ENCODE results near the gene VSIG10. TPM values are rescaled to one million over a fixed set of nuclear protein-coding genes. Genes with fewer than 3 reads are reported as not detected.

VSIG10 gene
- total and polyA plus RNA-seq, 2 of the 13 experiments (the other 11 are each of a cell fraction or from before 2014, with no cell fraction given), result 25.6 to 42.5 TPM

DNA sequence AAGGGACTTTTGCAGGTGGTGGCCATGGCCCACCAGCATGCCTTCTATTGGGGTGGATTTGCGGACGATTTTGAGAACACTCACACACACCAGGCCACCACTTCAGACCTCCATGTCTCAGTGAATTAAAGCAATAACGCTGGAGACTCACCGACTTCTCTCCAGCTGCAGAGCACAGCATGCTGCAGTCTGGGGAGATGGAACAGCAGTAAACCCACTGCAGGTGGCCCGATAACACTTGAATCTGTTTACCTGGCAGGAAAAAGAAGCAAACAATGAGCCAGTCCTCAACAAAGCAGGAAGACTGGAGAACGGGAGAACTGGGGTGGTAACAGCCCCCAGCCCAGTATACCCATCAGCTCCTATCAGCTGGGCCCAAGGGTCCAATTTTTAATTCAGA is 65.7 kb downstream of the VSIG10 start:
- Histone ChIP-seq H3K4me2 (ENCODE audit: low read depth, low read length) (no peak overlapping the region), H3K27ac (ENCODE audit: extremely low read length, insufficient read depth, low read length) (peak overlapping the region; percentile 34), H3K4me3 (replicated peaks in 1 of 3; ENCODE audit: insufficient read depth in 1 of 3, low read depth in 2 of 3, low read length in 3 of 3) (no peak overlapping the region), H4K20me1 (ENCODE audit: insufficient read depth, low read length) (no peaks in the 10 kb centered on the region), H3K4me1 (ENCODE audit: insufficient read depth, low read length) (peaks cover 15% of the 10 kb centered on the region), H2AFZ (ENCODE audit: low read length) (no peak overlapping the region), H3K9ac (ENCODE audit: insufficient read depth, low read depth, low read length) (no peak overlapping the region), H3K79me2 (ENCODE audit: insufficient read depth, low read length) (no peaks in the 10 kb centered on the region), H3K36me3 (replicated peaks in 1 of 2; ENCODE audit: control insufficient read depth in 1 of 2, insufficient read depth in 2 of 2, low read length in 2 of 2) (peaks cover 29 to 67% of the 10 kb centered on the region in 2 experiments), H3K9me3 (ENCODE audit: low read length) (no peaks in the 10 kb centered on the region), H3K27me3 (ENCODE audit: control insufficient read depth in 1 of 2, insufficient read depth in 2 of 2, low read length in 2 of 2) (no peaks in the 10 kb centered on the region)
- TF ChIP-seq, protein P1, sequence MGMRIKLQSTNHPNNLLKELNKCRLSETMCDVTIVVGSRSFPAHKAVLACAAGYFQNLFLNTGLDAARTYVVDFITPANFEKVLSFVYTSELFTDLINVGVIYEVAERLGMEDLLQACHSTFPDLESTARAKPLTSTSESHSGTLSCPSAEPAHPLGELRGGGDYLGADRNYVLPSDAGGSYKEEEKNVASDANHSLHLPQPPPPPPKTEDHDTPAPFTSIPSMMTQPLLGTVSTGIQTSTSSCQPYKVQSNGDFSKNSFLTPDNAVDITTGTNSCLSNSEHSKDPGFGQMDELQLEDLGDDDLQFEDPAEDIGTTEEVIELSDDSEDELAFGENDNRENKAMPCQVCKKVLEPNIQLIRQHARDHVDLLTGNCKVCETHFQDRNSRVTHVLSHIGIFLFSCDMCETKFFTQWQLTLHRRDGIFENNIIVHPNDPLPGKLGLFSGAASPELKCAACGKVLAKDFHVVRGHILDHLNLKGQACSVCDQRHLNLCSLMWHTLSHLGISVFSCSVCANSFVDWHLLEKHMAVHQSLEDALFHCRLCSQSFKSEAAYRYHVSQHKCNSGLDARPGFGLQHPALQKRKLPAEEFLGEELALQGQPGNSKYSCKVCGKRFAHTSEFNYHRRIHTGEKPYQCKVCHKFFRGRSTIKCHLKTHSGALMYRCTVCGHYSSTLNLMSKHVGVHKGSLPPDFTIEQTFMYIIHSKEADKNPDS (CRISPR knock-in tag; IDR thresholded peaks at IDR 0.05), result no peak
- TF ChIP-seq MYNN (CRISPR knock-in tag; IDR thresholded peaks at IDR 0.05; ENCODE audit: low read depth), result no peak
- TF ChIP-seq NFYB (CRISPR knock-in tag; IDR thresholded peaks at IDR 0.05), result no peak
- no peak for TF ChIP-seq ZMYM3 (CRISPR knock-in tag; IDR thresholded peaks at IDR 0.05)
- TF ChIP-seq NFKBIZ (CRISPR knock-in tag; IDR thresholded peaks at IDR 0.05), result no peak
- no peak for TF ChIP-seq ZNF30 (CRISPR knock-in tag; IDR thresholded peaks at IDR 0.05)
- ATAC-seq, result no peak
- ChIA-PET POLR2A (no interaction called here), CTCF (ENCODE audit: low intra/inter-chr PET ratio, low total read pairs) (no interaction called here)
- intact Hi-C loops (cut with micrococcal nuclease; ENCODE audit: unreplicated experiment) (no loop called here), in situ Hi-C loops (cut with HindIII; ENCODE audit: extremely low pct_ligation_motif_present, low pct_unique_long_range_greater_than_20kb) (no loop called here)
- no peak for FAIRE-seq
- BruUV-seq (replicated peaks), result no TSS peak
- WGBS (ENCODE audit: low lambda C conversion rate), result 84% methylated on average over 6 of the region's 6 CpGs
- DNase-seq (ENCODE audit: low spot score), result no peak
